ENCODE measurements around the gene RNF41. TPM values are rescaled to one million over a fixed set of nuclear protein-coding genes. Genes with fewer than 3 reads are reported as not detected.

The RNF41 gene
- total and polyA plus RNA-seq, 2 of the 13 experiments (the other 11 are each of a cell fraction or from before 2014, with no cell fraction given), result 27.1 to 39.4 TPM

DNA sequence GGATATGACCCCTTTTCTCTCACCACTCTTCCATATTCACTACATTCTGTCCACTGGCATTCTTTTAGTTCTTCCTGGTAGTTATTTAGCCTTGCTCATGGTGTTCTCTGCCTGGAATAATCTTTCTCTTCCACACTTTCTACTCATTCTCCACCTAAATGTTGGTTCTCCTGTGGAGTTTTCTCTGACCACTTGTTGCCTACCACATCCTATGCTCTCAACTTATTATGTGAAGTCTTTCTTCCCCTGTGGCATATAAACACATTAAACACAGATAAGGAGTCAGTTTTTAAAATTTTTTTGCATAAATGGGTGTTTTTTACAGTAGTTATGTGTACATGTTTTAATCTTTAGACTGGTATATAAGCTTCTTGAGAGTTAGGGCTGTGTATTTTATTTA lies 29.1 kb downstream of the RNF41 start:
- ChIA-PET CTCF (ENCODE audit: low intra/inter-chr PET ratio, low total read pairs) (interaction anchor here (0.7 to 1.0 kb wide), 3 partner anchors 29 to 65 kb away, joined by 3 to 6 read pairs (median 4); partner anchors contain the start of genes ANKRD52, NABP2 and RNF41), POLR2A (interaction anchor here (1.1 kb wide), 1 partner anchor 123 kb away, joined by 3 read pairs; the partner anchor contains the start of gene CNPY2)
- H3K36me3 ChIP-seq (replicated peaks in 1 of 2; ENCODE audit: control insufficient read depth in 1 of 2, insufficient read depth in 2 of 2, low read length in 2 of 2), result no peaks in the 10 kb centered on the region
- H3K4me1 ChIP-seq (ENCODE audit: insufficient read depth, low read length), result peaks cover 27% of the 10 kb centered on the region
- H2AFZ ChIP-seq (ENCODE audit: low read length), result no peak overlapping the region
- no peak for TF ChIP-seq ZNF446 (CRISPR knock-in tag; IDR thresholded peaks at IDR 0.05)
- 0 out of 2 replicates have a peak, but pooled peaks have one; percentile 41 for TF ChIP-seq HOXA5 (CRISPR knock-in tag; IDR thresholded peaks at IDR 0.05)
- H3K9ac ChIP-seq (ENCODE audit: insufficient read depth, low read depth, low read length), result no peak overlapping the region
- H3K27ac ChIP-seq (ENCODE audit: extremely low read length, insufficient read depth, low read length), result no peak overlapping the region
- no peak for ATAC-seq
- DNase-seq (ENCODE audit: low spot score), result no peak
- no peaks in the 10 kb centered on the region; a peak in 1 of 5 replicates for H3K27me3 ChIP-seq (ENCODE audit: control insufficient read depth in 1 of 2, insufficient read depth in 2 of 2, low read length in 2 of 2)
- H4K20me1 ChIP-seq (ENCODE audit: insufficient read depth, low read length), result no peaks in the 10 kb centered on the region
- no peak for FAIRE-seq
- in situ Hi-C loops (cut with HindIII; ENCODE audit: extremely low pct_ligation_motif_present, low pct_unique_long_range_greater_than_20kb), result loop anchor here (5.0 to 10.0 kb wide), 2 partner anchors 65 to 272 kb away; partner anchors contain the start of genes ANKRD52 and SPRYD4
- no peak overlapping the region for H3K4me3 ChIP-seq (replicated peaks in 1 of 3; ENCODE audit: insufficient read depth in 1 of 3, low read depth in 2 of 3, low read length in 3 of 3)
- BruUV-seq (replicated peaks), result no TSS peak
- no peak overlapping the region for H3K4me2 ChIP-seq (ENCODE audit: low read depth, low read length)
- intact Hi-C loops (cut with micrococcal nuclease; ENCODE audit: unreplicated experiment), result loop anchor here (2.0 to 5.0 kb wide), 3 partner anchors 35 to 270 kb away; partner anchors contain the start of genes COQ10A and MYL6
- peaks cover 13% of the 10 kb centered on the region for H3K79me2 ChIP-seq (ENCODE audit: insufficient read depth, low read length)
- H3K9me3 ChIP-seq (ENCODE audit: low read length), result no peaks in the 10 kb centered on the region

DNA sequence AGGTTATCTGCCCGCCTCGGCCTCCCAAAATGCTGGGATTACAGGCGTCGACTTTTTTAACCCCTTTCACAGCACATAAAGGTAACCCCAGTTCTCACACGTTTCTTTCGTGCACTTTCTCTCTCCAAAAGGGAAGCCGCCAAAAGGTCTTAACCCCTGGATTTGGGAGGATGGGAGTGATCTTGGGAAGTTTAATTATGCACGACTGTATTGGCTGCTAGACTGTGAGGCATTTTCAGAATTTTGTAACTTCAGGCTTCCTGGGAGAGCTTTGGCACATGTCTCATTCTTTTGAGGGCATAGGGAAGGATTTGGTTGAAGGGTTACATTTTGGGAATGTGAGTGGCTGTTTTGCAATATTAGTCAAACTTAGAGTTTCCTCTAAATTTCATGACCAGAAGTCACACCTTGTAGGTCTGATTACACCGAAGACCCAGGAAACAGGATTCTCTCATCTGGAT lies 31.0 kb downstream of the RNF41 start:
- no peak for FAIRE-seq

More for the DNA sequence above, 31.0 kb downstream of the RNF41 start:
- no peak for DNase-seq (ENCODE audit: low spot score)
- ChIA-PET POLR2A (interaction anchor here (0.7 to 3.6 kb wide), 5 partner anchors 9 to 73 kb away, joined by 4 to 48 read pairs (median 22); partner anchors contain the start of genes ESYT1, MYL6, RNF41 and ZC3H10), CTCF (ENCODE audit: low intra/inter-chr PET ratio, low total read pairs) (interaction anchor here (1.1 to 2.7 kb wide), 5 partner anchors 33 to 72 kb away, joined by 3 to 49 read pairs (median 3); partner anchors contain the start of genes ANKRD52, ESYT1, MYL6 and MYL6B)
- in situ Hi-C loops (cut with HindIII; ENCODE audit: extremely low pct_ligation_motif_present, low pct_unique_long_range_greater_than_20kb) (loop anchor here (5.0 to 10.0 kb wide), 2 partner anchors 67 to 274 kb away; partner anchors contain the start of genes ANKRD52 and SPRYD4), intact Hi-C loops (cut with micrococcal nuclease; ENCODE audit: unreplicated experiment) (loop anchor here (5.0 kb wide), 2 partner anchors 33 to 272 kb away; partner anchors contain the start of gene MYL6)
- H4K20me1 ChIP-seq (ENCODE audit: insufficient read depth, low read length), result no peaks in the 10 kb centered on the region
- H3K9me3 ChIP-seq (ENCODE audit: low read length), result no peaks in the 10 kb centered on the region
- H3K79me2 ChIP-seq (ENCODE audit: insufficient read depth, low read length), result peaks cover 18% of the 10 kb centered on the region
- no TSS peak for BruUV-seq (replicated peaks)
- peaks cover 34% of the 10 kb centered on the region for H3K4me1 ChIP-seq (ENCODE audit: insufficient read depth, low read length)
- H3K4me2 ChIP-seq (ENCODE audit: low read depth, low read length), result peak overlapping the region; percentile 86
- peak overlapping the region; percentile 76 for H3K9ac ChIP-seq (ENCODE audit: insufficient read depth, low read depth, low read length)
- peak overlapping the region; percentile 76 for H2AFZ ChIP-seq (ENCODE audit: low read length)
- H3K27me3 ChIP-seq (ENCODE audit: control insufficient read depth in 1 of 2, insufficient read depth in 2 of 2, low read length in 2 of 2), result no peaks in the 10 kb centered on the region; a peak in 1 of 5 replicates
- TF ChIP-seq MYC (CRISPR knock-in tag; IDR thresholded peaks at IDR 0.05; ENCODE audit: borderline replicate concordance), result no peak
- TF ChIP-seq, protein P1, sequence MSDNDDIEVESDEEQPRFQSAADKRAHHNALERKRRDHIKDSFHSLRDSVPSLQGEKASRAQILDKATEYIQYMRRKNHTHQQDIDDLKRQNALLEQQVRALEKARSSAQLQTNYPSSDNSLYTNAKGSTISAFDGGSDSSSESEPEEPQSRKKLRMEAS (IDR thresholded peaks at IDR 0.05), result peak; percentile 22; the same call in 1 of the 2 replicates
- TF ChIP-seq BORCS8-MEF2B (CRISPR knock-in tag; IDR thresholded peaks at IDR 0.05), result 0 out of 2 replicates have a peak, but pooled peaks have one; percentile 5
- TF ChIP-seq HOMEZ (CRISPR knock-in tag; IDR thresholded peaks at IDR 0.05; ENCODE audit: low read depth), result no peak
- TF ChIP-seq ATF4 (CRISPR knock-in tag; IDR thresholded peaks at IDR 0.05), result 0 out of 4 replicates have a peak, but pooled peaks of 1 of the 2 experiments have one; percentile 2
- 0 out of 2 replicates have a peak, but pooled peaks have one; percentile 10 for TF ChIP-seq ZBTB3 (CRISPR knock-in tag; IDR thresholded peaks at IDR 0.05; ENCODE audit: borderline replicate concordance, low read depth)
- TF ChIP-seq MLX (CRISPR knock-in tag; IDR thresholded peaks at IDR 0.05), result no peak
- TF ChIP-seq ZNF652 (CRISPR knock-in tag; IDR thresholded peaks at IDR 0.05; ENCODE audit: borderline replicate concordance, low read depth), result peak; percentile 76; the same call in 1 of the 2 replicates
- 0 out of 2 replicates have a peak, but pooled peaks have one; percentile 8 for TF ChIP-seq ZNF713 (CRISPR knock-in tag; IDR thresholded peaks at IDR 0.05)
- no peak for ATAC-seq
- WGBS (ENCODE audit: low lambda C conversion rate), result 19% methylated on average over 9 of the region's 9 CpGs
- peaks cover 0 to 7% of the 10 kb centered on the region in 2 experiments; a peak in 1 of 5 replicates for H3K36me3 ChIP-seq (replicated peaks in 1 of 2; ENCODE audit: control insufficient read depth in 1 of 2, insufficient read depth in 2 of 2, low read length in 2 of 2)
- peak overlapping the region; percentile 74 for H3K27ac ChIP-seq (ENCODE audit: extremely low read length, insufficient read depth, low read length)
- peak overlapping the region; percentile 76 to 94 (median 93) for H3K4me3 ChIP-seq (replicated peaks in 1 of 3; ENCODE audit: insufficient read depth in 1 of 3, low read depth in 2 of 3, low read length in 3 of 3)

All from HepG2 (cell line).